Measurements from ENCODE around the gene SMURF1.

Gene SMURF1

GRCh38 chr7:98991141-98991540, 152.8 kb downstream of the SMURF1 start:
- no peak overlapping the region for H3K4me3 ChIP-seq
- TF ChIP-seq CTCF (IDR thresholded peaks at IDR 0.05): no peak
- DNase-seq (ENCODE audit: low spot score): no peak
- no peak overlapping the region for H3K27ac ChIP-seq

GRCh38 chr7:98990356-98990755, 153.6 kb downstream of the SMURF1 start:
- H3K27ac ChIP-seq: no peak overlapping the region
- TF ChIP-seq CTCF (IDR thresholded peaks at IDR 0.05): no peak
- H3K4me3 ChIP-seq: no peak overlapping the region
- DNase-seq (ENCODE audit: low spot score): no peak

- TF ChIP-seq CTCF (IDR thresholded peaks at IDR 0.05): no peak
- H3K4me3 ChIP-seq: no peak overlapping the region
- H3K27ac ChIP-seq: no peak overlapping the region
- DNase-seq (ENCODE audit: low spot score): peak; percentile 54
Observed at GRCh38 chr7:98988641-98989040, 155.3 kb downstream of the SMURF1 start.

GRCh38 chr7:98985945-98986344, 158.0 kb downstream of the SMURF1 start:
- no peak overlapping the region for H3K27ac ChIP-seq
- no peak overlapping the region for H3K4me3 ChIP-seq
- DNase-seq (ENCODE audit: low spot score): no peak

GRCh38 chr7:98985406-98985805, 158.5 kb downstream of the SMURF1 start:
- Histone ChIP-seq H3K27ac (no peak overlapping the region), H3K4me3 (no peak overlapping the region)
- no peak for TF ChIP-seq CTCF (IDR thresholded peaks at IDR 0.05)
- DNase-seq (ENCODE audit: low spot score): peak; percentile 17

More at GRCh38 chr7:98985945-98986344, 158.0 kb downstream of the SMURF1 start:
- no peak for TF ChIP-seq CTCF (IDR thresholded peaks at IDR 0.05)

GRCh38 chr7:98984126-98984525, 159.8 kb downstream of the SMURF1 start:
- no peak overlapping the region for H3K4me3 ChIP-seq
- no peak overlapping the region for H3K27ac ChIP-seq
- no peak for TF ChIP-seq CTCF (IDR thresholded peaks at IDR 0.05)
- DNase-seq (ENCODE audit: low spot score): peak; percentile 24

GRCh38 chr7:98982686-98983085, 161.2 kb downstream of the SMURF1 start:
- no peak for TF ChIP-seq CTCF (IDR thresholded peaks at IDR 0.05)
- Histone ChIP-seq H3K27ac (no peak overlapping the region), H3K4me3 (no peak overlapping the region)
- DNase-seq (ENCODE audit: low spot score): peak; percentile 41
